ENCODE measurements around the gene HMCN2.
A peak's percentile ranks its signal among the peaks of the same experiment; 100 is the strongest.

HMCN2 gene

GRCh38 chr9:130265431-130266235, at the start of gene HMCN2:
TSS of gene HMCN2 (plus strand) at chr9:130265760. CDS start at chr9:130265879, 119 bp downstream.
- peak; percentile 59 for DNase-seq

- DNase-seq = no peak
Measured at GRCh38 chr9:130217838-130218237, 47.7 kb upstream of the HMCN2 start.

- DNase-seq = peak; percentile 12
Measured at GRCh38 chr9:130219661-130220096, 45.9 kb upstream of the HMCN2 start.

GRCh38 chr9:130220352-130220751, 45.2 kb upstream of the HMCN2 start:
- DNase-seq = no peak

- no peak for DNase-seq
Measured at GRCh38 chr9:130222833-130223232, 42.7 kb upstream of the HMCN2 start.

- no peak for DNase-seq
Measured at GRCh38 chr9:130225071-130225470, 40.5 kb upstream of the HMCN2 start.

- no peak for DNase-seq
Measured at GRCh38 chr9:130225586-130225985, 40.0 kb upstream of the HMCN2 start.

GRCh38 chr9:130226112-130226511, 39.4 kb upstream of the HMCN2 start:
- DNase-seq = no peak

- DNase-seq = no peak
Measured at GRCh38 chr9:130227833-130228232, 37.7 kb upstream of the HMCN2 start.

GRCh38 chr9:130229759-130230158, 35.8 kb upstream of the HMCN2 start:
- DNase-seq = no peak

GRCh38 chr9:130230631-130231030, 34.9 kb upstream of the HMCN2 start:
- no peak for DNase-seq

GRCh38 chr9:130232899-130233586, 32.5 kb upstream of the HMCN2 start:
- DNase-seq = no peak

- no peak for DNase-seq
Measured at GRCh38 chr9:130233587-130233945, 32.0 kb upstream of the HMCN2 start.

- no peak for DNase-seq
Measured at GRCh38 chr9:130234340-130235260, 31.0 kb upstream of the HMCN2 start.

GRCh38 chr9:130235558-130236435, 29.8 kb upstream of the HMCN2 start:
- peak; percentile 21 for DNase-seq

GRCh38 chr9:130236436-130236985, 29.0 kb upstream of the HMCN2 start:
- no peak for DNase-seq

GRCh38 chr9:130237076-130237475, 28.5 kb upstream of the HMCN2 start:
- DNase-seq = no peak

- no peak for DNase-seq
Measured at GRCh38 chr9:130237763-130238524, 27.6 kb upstream of the HMCN2 start.

GRCh38 chr9:130239363-130239695, 26.2 kb upstream of the HMCN2 start:
- no peak for DNase-seq

GRCh38 chr9:130239741-130240241, 25.8 kb upstream of the HMCN2 start:
- no peak for DNase-seq
